Activated gamma-delta T cell (primary cell): ENCODE data around the gene BCHE.
"Not testable (repeated sequence)": the region's sequence is repeated elsewhere in the genome, so short reads cannot be mapped to it uniquely, and the experiment has no call there.

Experiments
- DNase-seq: peaks from one replicate; lab custom pipeline; 2025; lab: John Stamatoyannopoulos, UW

BCHE gene

GRCh38 chr3:165816209-165816608 is 21.0 kb downstream of the BCHE start:
- no peak for DNase-seq

DNA sequence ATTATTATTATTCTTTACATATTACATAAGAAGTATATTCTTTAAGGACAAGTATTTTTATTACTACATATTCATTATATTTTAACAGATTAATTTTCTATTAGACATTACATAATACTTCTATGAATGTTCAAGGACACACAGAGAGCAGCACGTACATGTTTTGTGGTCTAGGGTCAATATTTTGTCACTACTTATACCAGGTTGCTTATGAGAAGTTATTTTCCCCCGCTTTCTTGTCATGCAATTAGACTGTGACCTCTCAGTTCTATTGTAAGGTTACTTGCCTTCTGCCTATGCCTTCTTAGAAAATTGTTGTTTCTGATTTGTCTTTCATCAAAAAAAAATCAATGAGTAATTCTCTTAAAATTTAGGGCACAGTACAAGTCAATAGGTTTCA is 21.5 kb downstream of the BCHE start:
- no peak for DNase-seq

GRCh38 chr3:165814380-165814779 is 22.8 kb downstream of the BCHE start:
- DNase-seq, result no peak

DNA sequence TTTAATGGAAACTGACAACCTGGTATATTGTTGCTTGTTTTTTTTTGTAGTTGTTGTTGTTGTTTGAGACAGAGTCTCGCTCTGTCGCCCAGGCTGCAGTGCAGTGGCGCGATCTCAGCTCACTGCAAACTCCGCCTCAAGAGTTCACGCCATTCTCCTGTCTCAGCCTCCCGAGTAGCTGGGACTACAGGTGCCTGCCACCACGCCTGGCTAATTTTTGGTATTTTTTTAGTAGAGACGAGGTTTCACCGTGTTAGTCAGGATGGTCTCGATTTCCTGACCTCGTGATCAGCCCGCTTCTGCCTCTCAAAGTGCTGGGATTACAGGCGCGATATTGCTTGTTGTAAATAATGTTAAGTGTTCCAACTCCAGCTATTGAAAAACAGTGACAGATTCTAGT is 29.3 kb downstream of the BCHE start:
- not testable (repeated sequence) for DNase-seq

GRCh38 chr3:165805946-165806561 is 31.2 kb downstream of the BCHE start:
- DNase-seq, result no peak

- no peak for DNase-seq
These were observed 33.8 kb downstream of the BCHE start for GRCh38 chr3:165803471-165803870.

GRCh38 chr3:165800970-165801369 is 36.3 kb downstream of the BCHE start:
- no peak for DNase-seq

DNA sequence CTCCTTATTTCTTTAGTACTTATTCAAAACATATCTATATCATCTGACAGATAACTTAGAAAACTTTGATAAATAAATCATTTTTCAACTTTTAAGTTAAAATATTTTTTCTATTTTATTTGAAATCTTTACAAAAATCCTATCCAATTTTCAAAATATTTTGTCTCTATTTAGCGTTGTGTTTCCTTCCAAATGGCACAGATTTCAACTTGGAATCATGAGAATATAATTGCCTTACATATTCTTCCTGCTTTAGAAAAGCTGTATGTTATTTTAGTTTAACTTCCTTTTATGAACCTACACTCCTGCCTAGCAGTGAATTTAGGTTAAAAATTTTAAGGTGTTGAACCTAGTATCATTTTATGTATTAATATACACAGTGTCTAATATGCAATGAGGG is 38.2 kb downstream of the BCHE start:
- DNase-seq, result no peak

- no peak for DNase-seq
These were observed 39.7 kb downstream of the BCHE start for GRCh38 chr3:165797551-165797950.

DNA sequence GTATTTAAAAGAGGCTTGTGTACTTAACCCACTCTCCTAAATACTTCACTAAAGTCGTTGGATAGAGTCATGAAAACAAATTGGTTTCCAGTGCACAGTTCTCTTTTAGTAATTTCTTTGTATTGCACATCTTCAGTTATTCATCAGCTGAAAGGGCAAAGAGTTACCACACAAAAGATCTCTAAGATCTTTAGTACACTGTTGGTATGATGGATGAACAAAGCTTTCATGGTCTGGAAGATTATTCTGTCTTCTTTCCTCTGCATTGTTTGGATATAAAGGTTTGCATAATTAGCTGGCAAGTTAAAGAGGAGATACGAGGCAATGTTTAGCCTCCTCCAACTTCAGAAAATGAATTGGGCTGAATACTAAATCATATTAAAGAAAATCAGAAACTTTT is 40.5 kb downstream of the BCHE start:
- DNase-seq, result no peak

DNA sequence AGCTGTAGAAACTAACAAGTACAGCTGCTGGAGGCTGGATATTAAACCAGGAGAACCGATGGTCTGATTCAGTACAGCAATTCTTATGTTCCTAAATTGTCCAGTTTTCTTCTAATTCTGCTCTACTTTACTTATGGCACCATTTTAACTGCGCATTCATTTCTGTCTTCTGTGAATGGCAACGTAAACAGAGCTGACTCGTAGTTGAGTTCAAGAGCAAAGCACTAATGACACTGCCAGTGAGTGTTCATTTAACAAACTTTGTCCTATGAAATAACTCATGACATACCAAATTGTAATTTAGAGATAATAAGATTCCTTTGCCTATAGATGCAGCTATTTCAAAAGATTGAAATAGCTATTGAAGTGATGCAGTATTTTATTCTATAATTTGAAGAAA is 48.7 kb downstream of the BCHE start:
- no peak for DNase-seq

GRCh38 chr3:165786013-165786412 is 51.2 kb downstream of the BCHE start:
- DNase-seq, result no peak

GRCh38 chr3:165784337-165784736 is 52.9 kb downstream of the BCHE start:
- DNase-seq, result no peak

DNA sequence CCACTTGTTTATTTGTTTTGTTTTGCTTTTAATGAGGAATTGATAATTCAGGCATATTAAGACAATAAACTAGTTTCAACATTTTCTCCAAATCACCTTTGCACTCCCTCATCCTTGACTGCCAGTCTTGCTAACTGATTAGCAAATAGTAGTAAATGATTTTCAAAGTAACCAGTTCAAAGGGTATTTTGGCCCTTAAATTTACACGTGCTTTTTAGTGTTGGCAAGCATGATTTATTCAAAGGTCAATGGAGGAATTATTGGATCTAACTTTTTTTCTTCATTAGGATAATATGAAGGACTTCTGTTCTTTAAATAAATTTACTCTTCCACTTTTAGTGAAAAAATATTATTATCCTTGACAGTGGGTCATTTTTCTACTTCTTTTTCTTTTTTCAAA is 53.8 kb downstream of the BCHE start:
- DNase-seq, result no peak

DNA sequence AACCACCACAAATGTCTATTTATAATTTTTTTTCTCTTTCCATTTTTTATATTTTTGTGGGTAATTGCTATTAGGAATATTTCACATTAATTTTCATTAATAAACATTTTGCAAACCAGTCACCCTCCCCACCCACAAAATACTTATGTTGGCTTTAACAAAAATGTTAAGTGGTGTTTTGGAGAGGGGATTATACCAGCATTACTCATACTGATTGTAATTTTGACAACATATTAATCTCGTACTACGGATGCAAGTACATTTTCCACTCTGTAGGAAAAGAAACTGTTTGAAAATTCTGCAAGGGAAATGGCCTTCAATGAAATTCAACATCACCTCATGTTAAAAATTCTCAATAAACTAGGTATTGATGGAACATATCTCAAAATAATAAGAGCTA is 58.3 kb downstream of the BCHE start:
- DNase-seq, result no peak

- DNase-seq, result no peak
These were observed 58.8 kb downstream of the BCHE start for GRCh38 chr3:165778456-165778855.

DNA sequence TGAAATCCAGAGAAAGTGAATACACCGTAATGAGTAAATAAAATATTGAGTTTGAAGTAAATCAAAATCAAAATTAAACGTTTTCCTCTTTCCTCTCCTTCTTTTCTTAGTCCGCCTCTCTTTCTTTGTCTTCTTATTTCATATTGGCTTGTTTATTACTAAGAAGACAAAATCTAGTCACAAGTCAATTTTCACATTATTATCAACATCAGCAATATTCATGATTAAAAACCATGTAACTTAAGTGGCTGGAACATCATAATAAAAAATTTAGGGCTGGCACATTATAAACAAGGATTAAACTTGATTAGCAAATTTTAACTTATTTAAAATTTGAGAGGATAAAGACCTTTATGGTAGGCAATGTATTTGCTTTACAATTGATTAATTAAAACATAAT is 61.4 kb downstream of the BCHE start:
- DNase-seq, result no peak

- DNase-seq, result no peak
These were observed 66.4 kb downstream of the BCHE start for GRCh38 chr3:165770781-165771180.

GRCh38 chr3:165768680-165769079 is 68.5 kb downstream of the BCHE start:
- no peak for DNase-seq

GRCh38 chr3:165759041-165759440 is 78.2 kb downstream of the BCHE start:
- DNase-seq, result no peak

DNA sequence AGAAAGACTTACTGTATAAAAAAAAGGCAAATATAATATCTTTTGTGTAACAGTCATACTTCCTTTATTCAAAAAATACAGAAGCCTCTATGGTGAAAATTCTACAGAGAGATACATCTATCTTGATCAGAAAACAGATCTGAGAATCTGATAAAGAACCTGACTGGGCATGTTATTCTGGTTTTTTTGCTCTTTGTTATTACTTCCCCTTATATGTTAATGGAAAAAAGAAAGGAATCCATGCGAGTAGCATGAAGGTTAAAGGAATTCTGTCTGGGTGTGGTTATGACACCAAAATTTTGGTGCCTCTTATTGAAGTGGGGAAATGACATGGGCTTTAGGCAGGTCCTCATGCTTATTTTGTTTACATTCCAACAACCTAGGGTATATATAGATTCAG is 81.7 kb downstream of the BCHE start:
- no peak for DNase-seq

- no peak for DNase-seq
These were observed 82.8 kb downstream of the BCHE start for GRCh38 chr3:165754219-165755007.

DNA sequence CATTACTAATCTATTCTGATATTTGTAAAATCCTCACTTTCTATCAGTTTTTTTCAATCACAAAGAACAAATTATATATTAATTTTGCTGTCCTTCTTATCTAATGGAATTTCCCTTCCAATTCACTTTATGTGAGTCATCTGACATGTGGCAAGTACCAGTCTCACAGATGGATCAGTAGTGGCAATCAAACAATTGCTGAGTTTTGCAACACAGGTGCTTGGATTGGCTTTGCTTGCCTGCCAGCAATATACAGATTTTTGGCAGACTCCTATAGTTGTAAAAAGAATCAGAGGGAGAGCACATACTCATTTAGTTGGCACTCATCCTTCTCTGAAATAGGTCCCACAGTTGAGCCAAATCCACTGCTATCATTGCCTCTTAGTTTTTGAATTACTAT is 83.7 kb downstream of the BCHE start:
- no peak for DNase-seq

- DNase-seq, result no peak
These were observed 85.6 kb downstream of the BCHE start for GRCh38 chr3:165751637-165752036.
